GM21717 (cell line): Measurements from ENCODE around the gene PTPN3.
A peak's percentile ranks its signal among the peaks of the same experiment; 100 is the strongest.
"Not testable (repeated sequence)": the region's sequence is repeated elsewhere in the genome, so short reads cannot be mapped to it uniquely, and the experiment has no call there.

Experiments
- ATAC-seq: cut with Tn5 transposase; IDR thresholded peaks from one replicate; pipeline ENCODE4 v1.9.1; 2021; ENCODE audit warnings: mild to moderate bottlenecking, moderate library complexity; ENCODE audit not compliant: unreplicated experiment

Gene PTPN3, protein sequence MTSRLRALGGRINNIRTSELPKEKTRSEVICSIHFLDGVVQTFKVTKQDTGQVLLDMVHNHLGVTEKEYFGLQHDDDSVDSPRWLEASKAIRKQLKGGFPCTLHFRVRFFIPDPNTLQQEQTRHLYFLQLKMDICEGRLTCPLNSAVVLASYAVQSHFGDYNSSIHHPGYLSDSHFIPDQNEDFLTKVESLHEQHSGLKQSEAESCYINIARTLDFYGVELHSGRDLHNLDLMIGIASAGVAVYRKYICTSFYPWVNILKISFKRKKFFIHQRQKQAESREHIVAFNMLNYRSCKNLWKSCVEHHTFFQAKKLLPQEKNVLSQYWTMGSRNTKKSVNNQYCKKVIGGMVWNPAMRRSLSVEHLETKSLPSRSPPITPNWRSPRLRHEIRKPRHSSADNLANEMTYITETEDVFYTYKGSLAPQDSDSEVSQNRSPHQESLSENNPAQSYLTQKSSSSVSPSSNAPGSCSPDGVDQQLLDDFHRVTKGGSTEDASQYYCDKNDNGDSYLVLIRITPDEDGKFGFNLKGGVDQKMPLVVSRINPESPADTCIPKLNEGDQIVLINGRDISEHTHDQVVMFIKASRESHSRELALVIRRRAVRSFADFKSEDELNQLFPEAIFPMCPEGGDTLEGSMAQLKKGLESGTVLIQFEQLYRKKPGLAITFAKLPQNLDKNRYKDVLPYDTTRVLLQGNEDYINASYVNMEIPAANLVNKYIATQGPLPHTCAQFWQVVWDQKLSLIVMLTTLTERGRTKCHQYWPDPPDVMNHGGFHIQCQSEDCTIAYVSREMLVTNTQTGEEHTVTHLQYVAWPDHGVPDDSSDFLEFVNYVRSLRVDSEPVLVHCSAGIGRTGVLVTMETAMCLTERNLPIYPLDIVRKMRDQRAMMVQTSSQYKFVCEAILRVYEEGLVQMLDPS

DNA sequence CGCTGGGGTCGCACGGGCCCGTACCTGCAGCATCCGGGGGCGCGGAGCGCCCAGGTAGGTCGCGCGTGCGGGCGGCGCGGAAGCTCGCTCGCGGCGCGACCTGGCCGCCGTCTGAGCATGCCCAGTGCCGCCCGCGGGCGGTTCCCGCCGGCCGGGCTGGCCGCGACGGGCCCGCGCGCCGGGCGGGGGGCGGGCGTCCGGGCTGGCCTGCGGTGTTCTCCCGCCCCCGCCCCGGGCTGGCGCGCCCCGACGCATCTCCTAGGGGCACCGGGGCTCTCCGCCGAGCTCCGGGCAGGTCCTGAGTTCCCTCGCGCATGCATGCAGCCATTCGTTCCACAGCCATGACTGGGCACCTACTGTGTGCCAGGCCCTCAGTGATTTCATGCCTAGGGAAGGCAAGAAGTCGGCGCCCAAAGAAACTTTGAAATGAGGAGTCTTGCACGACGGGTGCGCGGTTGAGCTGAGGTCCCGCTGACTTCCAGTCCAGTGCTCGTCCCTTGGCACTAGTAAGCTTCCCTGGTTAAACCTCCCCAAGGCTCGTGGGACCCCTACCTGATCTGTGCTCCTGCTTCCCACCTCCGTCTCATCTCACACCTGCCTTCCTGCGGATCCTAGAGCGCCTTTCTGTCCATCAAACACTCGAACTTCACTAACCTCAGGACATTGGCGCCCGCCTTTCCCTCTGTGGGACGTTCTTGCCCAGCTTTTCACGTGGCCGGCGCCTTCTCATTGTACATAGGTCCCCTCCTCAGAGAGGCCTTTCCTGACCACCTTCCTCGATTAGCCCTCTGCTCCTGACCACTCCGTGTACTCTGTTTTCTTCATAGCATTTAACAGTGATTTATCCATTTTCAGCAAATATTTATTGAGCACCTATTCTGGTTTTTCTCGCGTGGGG is at the start of gene PTPN3:
TSS of gene PTPN3 (minus strand) at position 113 of the 898 bp plus-strand sequence. CDS start 34,873 bp downstream, outside the sequence.
- ATAC-seq = no peak

DNA sequence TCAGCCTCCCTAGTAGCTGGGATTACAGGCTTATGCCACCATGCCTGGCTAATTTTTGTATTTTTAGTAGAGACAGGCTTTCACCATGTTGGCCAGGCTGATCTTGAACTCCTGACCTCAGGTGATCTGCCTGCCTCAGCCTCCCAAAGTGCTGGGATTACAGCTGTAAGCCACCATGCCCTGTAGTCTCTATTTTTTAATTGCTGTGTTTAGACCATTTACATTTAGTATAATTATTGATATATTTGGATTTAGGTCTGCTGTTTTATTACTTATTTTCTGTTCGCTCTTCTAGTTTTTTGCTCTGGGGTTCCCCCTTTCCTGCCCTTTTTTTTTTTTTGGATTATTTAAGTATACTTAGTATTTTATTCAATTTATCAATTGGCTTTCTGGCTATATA is 46.8 kb upstream of the PTPN3 start:
- ATAC-seq = not testable (repeated sequence)

DNA sequence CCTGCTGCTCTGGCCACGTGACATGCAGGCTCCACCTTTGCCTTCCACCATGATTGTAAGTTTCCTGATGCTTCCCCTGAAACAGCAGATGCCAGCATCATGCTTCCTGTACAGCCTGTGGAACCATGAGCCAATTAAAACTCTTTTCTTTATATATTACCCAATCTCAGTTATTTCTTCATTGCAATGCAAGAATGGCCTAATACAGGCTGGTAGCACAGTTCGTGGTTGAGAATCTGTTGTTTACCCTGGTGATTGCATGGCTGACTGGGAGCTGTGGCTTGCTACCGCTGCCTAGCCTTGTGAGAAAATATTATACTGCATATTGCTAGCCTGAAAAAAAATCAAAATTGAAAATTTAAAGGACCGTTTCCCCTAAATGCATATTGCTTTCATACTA is 44.8 kb upstream of the PTPN3 start:
- ATAC-seq = no peak

DNA sequence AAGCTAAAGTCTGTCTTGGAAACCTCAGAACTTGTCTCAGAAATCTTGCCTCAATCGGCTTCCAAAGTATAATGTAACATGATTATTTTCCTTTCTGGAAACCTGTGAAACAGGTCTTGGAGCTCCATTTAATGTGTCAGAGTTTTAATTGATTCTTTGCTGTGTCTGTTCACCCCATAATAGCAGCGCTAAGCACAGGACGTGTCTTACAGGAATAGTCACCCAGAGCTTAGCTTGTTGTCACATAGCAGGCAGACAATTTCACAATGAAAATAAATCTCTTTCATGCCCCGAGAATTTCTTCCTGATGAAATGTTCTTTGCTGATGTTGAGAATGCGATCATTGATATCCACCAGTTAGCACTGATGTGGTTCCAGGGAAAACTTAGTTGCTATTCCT is 40.2 kb upstream of the PTPN3 start:
- no peak for ATAC-seq

DNA sequence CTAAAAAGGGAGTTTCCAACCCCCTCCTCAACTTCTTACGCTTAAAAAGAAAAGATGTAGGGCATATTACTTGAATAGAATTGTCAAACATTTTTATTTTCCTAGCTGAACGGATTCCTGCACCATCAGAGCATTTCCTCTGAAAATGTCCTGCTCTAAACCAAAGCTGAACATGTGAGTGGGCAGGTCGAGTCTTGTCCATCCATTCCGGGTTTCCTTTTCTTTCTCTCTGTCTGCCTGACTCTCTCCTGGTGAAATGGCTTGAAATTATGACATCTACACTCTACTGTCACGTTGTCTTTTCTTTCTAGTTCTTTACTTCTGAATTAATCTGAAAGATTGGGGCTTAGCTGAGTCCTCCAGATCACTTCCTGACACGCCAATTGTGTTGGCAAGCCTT is 39.2 kb upstream of the PTPN3 start:
- ATAC-seq = no peak

DNA sequence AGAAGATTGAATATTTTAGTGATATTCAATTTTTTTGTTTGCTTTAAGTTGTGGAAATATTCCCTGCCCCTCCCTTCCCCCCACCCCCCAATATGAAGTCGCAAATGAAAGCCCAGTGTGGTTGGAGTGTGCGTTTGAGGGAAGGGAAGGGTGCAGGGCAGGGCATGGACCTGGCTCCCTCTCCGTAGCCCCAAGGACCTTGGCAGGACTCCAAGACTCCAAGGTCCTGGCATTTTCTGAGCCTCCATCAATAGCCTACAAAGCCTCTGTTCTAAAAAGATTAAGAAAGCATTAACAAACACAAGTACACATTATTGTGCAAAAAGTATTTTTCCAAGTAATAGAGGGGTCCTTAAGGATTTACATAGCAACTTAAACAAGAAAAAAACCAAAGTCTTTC is 38.8 kb upstream of the PTPN3 start:
- ATAC-seq = no peak

DNA sequence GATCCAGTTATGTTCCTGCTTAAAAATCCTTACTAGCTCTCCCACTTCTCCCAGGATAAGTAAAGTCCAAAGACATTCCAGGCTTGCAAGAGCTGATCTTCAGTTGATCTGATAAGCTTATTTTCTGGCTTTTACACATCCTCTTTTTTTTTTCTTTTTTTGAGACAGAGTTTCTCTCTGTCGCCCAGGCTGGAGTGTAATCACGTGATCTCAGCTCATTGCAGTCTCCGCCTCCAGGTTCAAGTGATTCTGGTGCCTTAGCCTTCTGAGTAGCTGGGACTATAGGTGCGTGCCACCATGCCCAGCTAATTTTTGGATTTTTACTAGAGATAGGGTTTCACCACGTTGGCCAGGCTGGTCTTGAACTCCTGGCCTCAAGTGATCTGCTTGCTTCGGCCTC is 37.3 kb upstream of the PTPN3 start:
- no peak for ATAC-seq

DNA sequence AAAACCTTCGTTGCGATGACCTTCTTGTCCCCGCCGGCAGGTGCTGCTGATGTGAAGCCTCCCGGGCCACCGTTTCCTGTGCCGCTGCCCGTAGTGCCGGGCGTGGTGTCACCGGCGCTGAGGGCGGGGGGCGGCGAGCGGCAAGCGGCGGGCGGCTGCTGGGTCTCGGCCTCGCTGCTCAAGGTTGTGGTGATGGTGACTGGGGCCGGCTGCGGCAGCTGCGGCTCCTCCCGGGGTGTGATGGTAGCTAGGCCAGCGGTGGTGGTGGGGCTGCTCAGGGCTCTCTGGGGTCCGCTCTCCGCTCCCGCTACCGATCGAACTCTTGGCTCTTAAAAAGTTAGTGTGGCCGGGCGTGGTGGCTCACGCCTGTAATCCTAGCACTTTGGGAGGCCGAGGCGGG is 36.0 kb upstream of the PTPN3 start:
- ATAC-seq = no peak

DNA sequence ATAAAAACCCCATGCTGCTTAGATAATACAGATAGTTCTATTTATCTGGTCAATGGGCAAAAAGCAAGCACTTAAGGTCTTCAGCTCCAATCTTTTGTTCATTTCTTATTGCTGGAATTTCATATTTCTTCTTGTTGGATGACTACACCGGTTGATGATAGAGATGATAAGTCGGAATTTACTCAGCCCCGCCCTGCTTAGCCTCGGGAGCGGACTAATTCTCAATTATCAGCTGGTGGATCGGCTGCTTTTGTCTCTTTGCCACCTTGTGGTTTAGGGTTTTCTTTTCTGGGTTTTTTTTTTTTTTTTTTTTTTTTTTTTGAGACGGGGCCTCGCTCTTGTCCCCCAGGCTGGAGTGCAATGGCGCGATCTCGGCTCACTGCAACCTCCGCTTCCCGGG is 34.5 kb upstream of the PTPN3 start:
- not testable (repeated sequence) for ATAC-seq

DNA sequence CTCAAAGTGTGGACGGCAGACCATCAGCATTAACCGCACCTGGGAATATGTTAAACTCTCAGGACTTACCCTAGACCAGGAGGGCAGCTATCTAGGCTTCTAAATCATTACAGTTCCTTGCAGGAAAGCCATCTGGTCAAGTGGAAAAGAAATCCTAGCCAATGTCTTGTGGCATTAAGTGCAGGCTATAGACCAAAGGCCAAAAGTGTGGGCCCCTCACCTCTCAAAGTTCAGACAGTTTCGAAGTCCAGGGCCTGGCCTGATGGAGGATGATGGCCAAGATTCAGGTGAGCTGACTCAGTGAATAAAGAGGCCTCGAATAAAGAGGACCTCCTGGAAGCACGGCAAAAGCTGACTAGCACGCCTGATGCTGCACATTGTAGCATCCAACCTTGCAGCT is 24.0 kb upstream of the PTPN3 start:
- ATAC-seq = no peak

DNA sequence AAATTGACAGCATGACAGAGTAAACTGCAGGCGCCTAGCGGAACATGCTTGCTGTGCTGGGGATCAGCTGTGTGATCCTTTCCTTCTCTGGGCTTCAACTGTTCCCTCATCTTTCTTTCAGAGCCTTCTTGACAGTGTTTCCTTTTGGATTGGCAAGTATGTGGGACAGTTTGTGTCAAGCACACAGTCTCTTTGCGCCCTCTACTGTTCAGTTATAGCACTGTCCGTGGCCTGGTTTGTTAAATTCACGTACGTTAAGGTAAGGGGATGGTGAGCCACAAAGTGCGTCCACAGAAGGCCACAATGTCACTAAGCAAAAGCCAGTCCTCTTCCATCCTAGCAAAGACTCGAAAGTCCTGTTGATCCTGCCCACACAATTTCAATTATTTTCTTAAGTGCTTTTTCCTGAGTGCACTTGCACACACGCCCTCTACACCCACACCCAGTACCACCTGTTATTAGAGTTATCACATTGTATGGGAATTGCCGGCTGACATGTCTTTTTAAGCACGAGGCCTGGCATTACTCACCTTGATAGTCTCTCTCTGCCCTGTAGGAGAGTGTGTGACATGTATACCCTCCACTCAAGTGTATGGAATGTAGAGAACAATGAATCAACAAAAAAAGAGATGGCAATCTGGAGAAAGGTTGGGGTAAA is 22.5 kb upstream of the PTPN3 start:
- ATAC-seq = peak; percentile 88

DNA sequence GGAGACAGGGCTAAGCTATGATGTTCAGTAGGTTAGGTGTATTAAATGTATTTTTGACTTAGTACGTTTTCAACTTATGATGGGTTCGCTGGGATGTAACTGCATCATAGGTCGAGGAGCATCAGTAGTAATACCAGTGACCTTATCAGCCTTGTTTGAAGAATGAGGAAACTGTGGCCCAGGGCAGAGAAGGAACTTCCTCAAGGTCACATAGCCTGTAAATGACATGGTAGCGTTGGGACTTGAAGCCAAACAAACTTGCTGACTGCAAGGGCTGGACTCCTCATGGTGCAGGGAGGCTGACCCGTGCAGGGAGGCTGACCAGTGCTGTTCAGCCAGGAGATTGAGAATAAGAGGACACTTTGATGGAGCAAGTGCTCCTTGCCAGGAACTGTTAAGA is 21.3 kb upstream of the PTPN3 start:
- no peak for ATAC-seq

DNA sequence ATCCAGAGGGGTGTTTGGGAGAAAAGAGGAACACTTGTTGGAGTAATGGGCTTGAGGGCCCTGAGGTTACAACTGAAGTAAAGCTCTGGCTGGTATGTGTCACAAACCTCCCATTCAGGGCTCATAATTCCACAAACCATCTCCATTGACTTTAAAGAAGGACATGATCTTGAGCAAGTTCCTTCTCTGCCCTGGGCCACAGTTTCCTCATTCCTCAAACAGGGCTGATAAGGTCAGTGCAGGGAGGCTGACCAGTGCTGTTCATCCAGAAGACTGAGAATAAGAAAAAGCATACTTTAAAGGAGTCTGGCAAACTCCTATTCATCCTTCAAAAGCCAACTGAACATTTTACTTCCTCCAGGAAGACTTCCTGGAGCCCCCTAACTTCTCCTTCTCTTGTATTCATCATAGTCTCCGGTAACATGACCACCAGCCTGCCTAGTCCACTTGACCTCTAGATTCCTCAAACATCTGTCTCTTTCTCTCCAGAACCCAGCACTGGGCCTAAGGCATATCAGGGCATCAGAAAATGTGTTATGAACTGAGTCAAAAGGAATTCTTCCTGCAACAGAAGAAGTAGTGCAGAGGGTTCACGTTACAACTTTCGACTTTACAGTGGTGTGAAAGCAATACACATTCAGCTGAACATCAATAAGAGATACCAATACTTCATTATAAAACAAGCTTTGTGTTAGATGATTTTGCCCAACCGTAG is 20.7 kb upstream of the PTPN3 start:
- ATAC-seq = no peak

DNA sequence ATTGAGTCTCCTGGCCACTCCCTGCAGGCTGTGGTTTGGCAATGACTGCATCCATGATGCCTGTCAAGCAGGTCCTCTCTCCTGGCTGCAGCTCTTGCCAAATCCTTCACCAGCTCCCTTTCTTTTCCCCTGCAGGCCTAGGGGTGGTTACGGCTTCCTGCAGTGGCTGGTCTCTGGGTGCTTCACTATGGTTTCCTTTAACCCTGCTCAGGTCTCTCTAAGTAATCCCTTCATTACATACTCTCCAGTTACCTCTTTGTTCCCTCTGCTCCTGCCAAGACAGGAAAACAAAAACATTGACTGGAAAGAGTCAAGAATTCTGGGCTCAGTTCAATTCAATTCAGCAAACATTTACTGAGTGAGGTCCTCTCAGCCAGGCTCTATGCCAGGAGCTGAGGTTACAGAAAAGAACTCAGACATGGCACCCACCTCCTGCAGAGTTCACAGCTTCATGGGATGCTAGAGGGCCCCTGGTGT is 19.8 kb upstream of the PTPN3 start:
- ATAC-seq = no peak

DNA sequence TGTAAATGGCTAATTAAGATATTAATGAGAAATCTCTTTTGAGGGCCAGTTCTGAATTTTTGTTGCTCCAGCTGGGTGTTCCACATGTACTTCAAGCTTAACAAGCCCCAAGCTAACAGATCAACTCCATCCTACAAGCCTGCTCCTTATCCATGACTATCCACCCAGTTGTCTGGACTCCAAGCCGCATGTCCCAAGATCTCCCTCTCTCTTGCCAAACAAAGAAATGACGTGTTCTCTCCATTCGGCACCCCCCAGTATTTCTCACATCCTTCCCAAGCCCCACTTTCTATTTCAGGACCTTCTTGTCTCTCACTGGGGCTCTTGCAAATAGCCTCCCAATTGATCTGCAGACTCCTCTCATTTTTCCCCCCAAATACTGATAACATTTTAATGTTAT is 15.8 kb upstream of the PTPN3 start:
- ATAC-seq = no peak

DNA sequence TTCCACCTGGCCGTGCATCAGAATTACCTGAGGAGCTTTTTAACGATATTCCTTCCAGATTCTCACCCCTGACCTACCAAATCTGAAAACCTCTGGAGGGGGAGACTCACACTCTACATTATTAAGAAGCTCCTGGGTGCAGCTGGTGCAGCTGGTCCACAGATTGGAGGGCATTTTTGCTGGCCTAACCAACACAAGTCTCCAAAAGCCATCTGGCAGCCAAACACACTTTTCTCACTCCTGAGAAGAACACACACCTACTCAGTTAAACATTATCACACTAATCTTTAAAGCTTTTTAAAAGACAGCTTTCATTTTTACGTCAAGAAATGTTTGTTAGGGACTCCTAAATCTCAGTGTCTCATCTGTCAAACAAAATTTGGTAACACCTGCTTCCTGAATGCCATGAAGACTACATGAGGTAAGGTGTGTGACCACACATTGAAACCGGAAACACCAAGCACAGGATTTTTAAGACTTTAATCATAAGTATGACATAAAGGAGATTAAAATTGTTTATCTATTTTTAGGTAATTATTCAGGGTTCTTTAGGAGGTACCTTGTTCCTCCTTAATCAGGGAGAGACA is 14.2 kb upstream of the PTPN3 start:
- no peak for ATAC-seq

DNA sequence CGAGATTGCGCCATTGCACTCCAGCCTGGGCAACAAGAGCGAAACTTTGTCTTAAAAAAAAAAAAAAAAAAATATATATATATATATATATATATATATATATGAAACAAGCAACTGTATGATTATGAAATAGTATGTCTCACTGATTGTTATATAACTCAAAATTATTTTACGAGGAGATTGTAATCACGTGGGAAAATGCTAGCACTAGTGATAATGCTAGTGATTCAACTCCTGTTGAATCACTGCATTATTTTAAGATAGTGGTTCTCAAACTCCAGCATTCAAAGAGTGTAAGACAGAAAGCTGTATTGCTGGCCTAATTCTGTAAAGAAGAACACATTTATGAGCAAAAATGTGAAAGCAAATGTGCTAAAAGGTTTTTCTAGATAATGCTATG is 12.4 kb upstream of the PTPN3 start:
- ATAC-seq = no peak

DNA sequence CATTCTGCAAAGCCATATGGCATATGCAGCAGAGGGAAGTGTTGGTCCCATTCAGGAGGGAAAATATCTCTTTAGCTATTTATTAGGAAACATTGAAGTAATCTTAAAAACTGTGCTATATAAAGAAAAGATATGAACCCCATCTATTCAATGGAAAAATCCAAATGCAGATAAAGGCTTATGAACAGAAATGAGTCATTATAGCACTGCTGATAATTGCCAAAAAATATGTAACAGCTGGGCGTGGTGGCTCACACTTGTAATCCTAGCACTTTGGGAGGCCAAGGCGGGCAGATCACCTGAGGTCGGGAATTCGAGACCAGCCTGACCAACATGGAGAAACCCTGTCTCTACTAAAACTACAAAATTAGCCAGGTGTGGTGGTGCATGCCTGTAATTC is 11.9 kb upstream of the PTPN3 start:
- not testable (repeated sequence) for ATAC-seq

DNA sequence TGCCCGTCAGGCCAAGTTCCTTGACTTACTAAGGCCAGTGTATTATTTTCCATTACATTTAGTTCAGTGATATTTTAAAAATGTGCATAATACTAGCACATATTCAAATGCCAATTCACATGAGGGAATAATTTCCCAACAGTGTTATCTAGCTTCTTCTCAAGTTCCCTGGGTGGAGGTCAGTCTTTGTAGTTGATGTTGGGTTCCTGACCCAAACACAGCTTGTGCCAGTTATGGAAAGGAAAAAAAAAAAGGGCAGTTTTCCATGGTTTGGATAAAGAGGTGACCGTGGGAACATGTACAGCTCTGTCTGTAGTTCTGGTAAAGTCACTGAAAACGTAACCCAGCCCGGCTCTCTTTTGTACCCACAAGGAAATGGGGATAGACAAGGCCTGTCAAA is 11.5 kb upstream of the PTPN3 start:
- no peak for ATAC-seq
